PC-9 (cell line): Measurements from ENCODE around the gene CD247. TPM values are rescaled to one million over a fixed set of nuclear protein-coding genes. Genes with fewer than 3 reads are reported as not detected.

Source experiments
- BruUV-seq: library from RNA; stranded (reverse); fragments of 400-500 nt; replicated peaks from 2 replicates; lab custom pipeline; 2021; lab: Mats Ljungman, UMichigan
- CTCF ChIA-PET: fragments of 300-600 bp; sonication (Branson Sonifier 250); formaldehyde crosslinking; loops from one replicate; lab custom pipeline; 2022; ENCODE audit warnings: antibody characterized with exemption; lab: Charles Lee
- POLR2A ChIA-PET: fragments of 300-600 bp; sonication (Branson Sonifier 250); formaldehyde crosslinking; loops from one replicate; lab custom pipeline; 2022; ENCODE audit warnings: antibody characterized with exemption; ENCODE audit not compliant: unreplicated experiment; lab: Charles Lee
- DNase-seq, 2 experiments: peaks; one replicate each; pipeline versions ENCODE4 v3.0.0 to v3.0.0-alpha.2; 2015 to 2022; ENCODE audit warnings: mixed read lengths in 1 of 2
- H2AFZ ChIP-seq: fragments of 200-600 bp; sonication (generic); 2 replicates; pipeline ENCODE4 v1.8.1; 2017; ENCODE audit warnings: antibody characterized with exemption
- H3F3A ChIP-seq: fragments of 200-600 bp; sonication (generic); 2 replicates; pipeline ENCODE4 v1.8.1; 2017; ENCODE audit warnings: antibody characterized with exemption, mild to moderate bottlenecking, low read depth; ENCODE audit not compliant: insufficient read depth
- H3K27ac ChIP-seq: fragments of 200-600 bp; sonication (generic); 2 replicates; pipeline ENCODE4 v1.6.1; 2016; ENCODE audit warnings: mixed run types
- H3K27me3 ChIP-seq: fragments of 200-600 bp; sonication (generic); 2 replicates; pipeline ENCODE4 v1.6.1; 2016; ENCODE audit warnings: low read depth, mixed run types; ENCODE audit not compliant: insufficient read depth
- H3K36me3 ChIP-seq: fragments of 200-600 bp; sonication (generic); 2 replicates; pipeline ENCODE4 v1.6.1; 2016; ENCODE audit warnings: low read depth, mixed run types
- H3K4me1 ChIP-seq: fragments of 200-600 bp; sonication (generic); replicated peaks from 2 replicates; pipeline ENCODE4 v1.6.1; 2016; ENCODE audit warnings: mixed run types; ENCODE audit not compliant: insufficient read depth
- H3K4me2 ChIP-seq: fragments of 200-600 bp; sonication (generic); 2 replicates; pipeline ENCODE4 v1.6.1; 2017; ENCODE audit warnings: mixed run types
- H3K4me3 ChIP-seq: fragments of 200-600 bp; sonication (generic); 2 replicates; pipeline ENCODE4 v1.6.1; 2016; ENCODE audit warnings: mixed run types
- H3K79me2 ChIP-seq: fragments of 200-600 bp; sonication (generic); 2 replicates; pipeline ENCODE4 v1.6.1; 2017; ENCODE audit warnings: low read depth, mixed run types
- H3K9me2 ChIP-seq: fragments of 200-600 bp; sonication (generic); 2 replicates; pipeline ENCODE4 v1.8.1; 2017; ENCODE audit warnings: mild to moderate bottlenecking; ENCODE audit not compliant: insufficient read depth
- H3K9me3 ChIP-seq: fragments of 200-600 bp; sonication (generic); 2 replicates; pipeline ENCODE4 v1.8.1; 2016; ENCODE audit warnings: low read depth; ENCODE audit not compliant: insufficient read depth
- H4K20me1 ChIP-seq: fragments of 200-600 bp; sonication (generic); 2 replicates; pipeline ENCODE4 v1.8.1; 2017; ENCODE audit not compliant: insufficient read depth
- CTCF ChIP-seq: fragments of 200-600 bp; sonication (generic); conservative IDR thresholded peaks from 2 replicates; pipeline ENCODE4 v1.6.1; 2017; ENCODE audit warnings: mixed run types, antibody characterized with exemption, mild to moderate bottlenecking, moderate library complexity
- EZH2 ChIP-seq: fragments of 200-600 bp; sonication (generic); IDR thresholded peaks from 2 replicates; pipeline ENCODE4 v1.8.0; 2017; ENCODE audit warnings: antibody characterized with exemption, low read depth
- intact Hi-C: fragments of 100-400 bp; cut with micrococcal nuclease; formaldehyde crosslinking; loops from one replicate; pipeline ENCODE4 v1.10.0; 2022; ENCODE audit not compliant: unreplicated experiment
- total RNA-seq: library from RNA; stranded (reverse); gene quantifications from 2 replicates; pipeline ENCODE4 v1.2.3, GENCODE V29; 2021

The CD247 gene
- total RNA-seq, 1 experiment from 2014 or later = not detected

GRCh38 chr1:167404161-167404888 lies 114.0 kb downstream of the CD247 start:
- CTCF ChIA-PET = no interaction called here
- intact Hi-C loops = loop anchor here (5.0 to 10.0 kb wide), 3 partner anchors 137 to 680 kb away; no protein-coding TSS in a partner anchor

GRCh38 chr1:167401260-167401873 lies 117.0 kb downstream of the CD247 start:
- Histone ChIP-seq H3K4me3 (no peak overlapping the region), H3K27ac (no peak overlapping the region), H3K79me2 (no peaks in the 10 kb centered on the region), H3K36me3 (0 out of 2 replicates have a peak, but pooled peaks cover 6% of the 10 kb centered on the region), H3K4me1 (peaks cover 12% of the 10 kb centered on the region), H3K9me3 (no peaks in the 10 kb centered on the region), H3K4me2 (no peak overlapping the region), H2AFZ (no peak overlapping the region), H3K9me2 (no peaks in the 10 kb centered on the region), H3K27me3 (no peaks in the 10 kb centered on the region), H3F3A (peaks cover 19% of the 10 kb centered on the region), H4K20me1 (no peaks in the 10 kb centered on the region)
- intact Hi-C loops = loop anchor here (1.0 to 10.0 kb wide), 7 partner anchors 41 to 683 kb away; no protein-coding TSS in a partner anchor
- ChIA-PET POLR2A (interaction anchor here (0.6 to 0.7 kb wide), 2 partner anchors 291 to 340 kb away, joined by 6 to 8 read pairs; no protein-coding TSS in a partner anchor), CTCF (interaction anchor here (0.7 to 0.8 kb wide), 2 partner anchors 292 to 681 kb away, joined by 3 to 4 read pairs; no protein-coding TSS in a partner anchor)
- no TSS peak for BruUV-seq
- peak; percentile 44 to 54 for DNase-seq
- TF ChIP-seq CTCF = peak; percentile 78
- TF ChIP-seq EZH2 = no peak

More at GRCh38 chr1:167404161-167404888, 114.0 kb downstream of the CD247 start:
- H3K4me2 ChIP-seq = no peak overlapping the region
- no peak overlapping the region for H3K27ac ChIP-seq
- DNase-seq = no peak
- H2AFZ ChIP-seq = no peak overlapping the region
- no TSS peak for BruUV-seq
- H4K20me1 ChIP-seq = no peaks in the 10 kb centered on the region
- POLR2A ChIA-PET = no interaction called here
- H3K27me3 ChIP-seq = no peaks in the 10 kb centered on the region
- no peaks in the 10 kb centered on the region for H3K9me2 ChIP-seq
- H3K9me3 ChIP-seq = no peaks in the 10 kb centered on the region
- H3K79me2 ChIP-seq = no peaks in the 10 kb centered on the region
- 0 out of 2 replicates have a peak, but pooled peaks cover 6% of the 10 kb centered on the region for H3K36me3 ChIP-seq
- peaks cover 12% of the 10 kb centered on the region for H3K4me1 ChIP-seq
- H3F3A ChIP-seq = peaks cover 19% of the 10 kb centered on the region
- TF ChIP-seq EZH2 = no peak
- H3K4me3 ChIP-seq = no peak overlapping the region

GRCh38 chr1:167400359-167400953 lies 117.9 kb downstream of the CD247 start:
- no peak overlapping the region for H3K4me2 ChIP-seq
- H3F3A ChIP-seq = peaks cover 19% of the 10 kb centered on the region
- POLR2A ChIA-PET = no interaction called here
- H3K9me2 ChIP-seq = no peaks in the 10 kb centered on the region
- 0 out of 2 replicates have a peak overlapping the region, but pooled peaks have one; percentile 8 for H3K27ac ChIP-seq
- CTCF ChIA-PET = no interaction called here
- no peaks in the 10 kb centered on the region for H4K20me1 ChIP-seq
- no peaks in the 10 kb centered on the region for H3K79me2 ChIP-seq
- BruUV-seq = no TSS peak
- TF ChIP-seq EZH2 (no peak), CTCF (no peak)
- no peak overlapping the region for H2AFZ ChIP-seq
- no peaks in the 10 kb centered on the region for H3K27me3 ChIP-seq
- intact Hi-C loops = loop anchor here (5.0 to 10.0 kb wide), 3 partner anchors 133 to 684 kb away; no protein-coding TSS in a partner anchor
- no peak overlapping the region for H3K4me3 ChIP-seq
- H3K4me1 ChIP-seq = peaks cover 12% of the 10 kb centered on the region
- H3K36me3 ChIP-seq = 0 out of 2 replicates have a peak, but pooled peaks cover 2% of the 10 kb centered on the region
- no peaks in the 10 kb centered on the region for H3K9me3 ChIP-seq
- DNase-seq = no peak
